HG03432 (cell line): ENCODE data around the gene BLOC1S4.

Experiments
- ATAC-seq: cut with Tn5 transposase; IDR thresholded peaks from one replicate; pipeline ENCODE4 v1.9.1; 2021; ENCODE audit warnings: mild to moderate bottlenecking, moderate library complexity; ENCODE audit not compliant: unreplicated experiment

The BLOC1S4 gene

GRCh38 chr4:6689506-6689960, 26.4 kb upstream of the BLOC1S4 start:
- ATAC-seq = no peak

- no peak for ATAC-seq
These were observed 23.6 kb upstream of the BLOC1S4 start for GRCh38 chr4:6692379-6692778.

- no peak for ATAC-seq
These were observed 23.2 kb upstream of the BLOC1S4 start for GRCh38 chr4:6692806-6693205.

GRCh38 chr4:6693231-6694176, 22.5 kb upstream of the BLOC1S4 start, which contains the start of gene S100P:
Gene S100P, plus strand, starts transcription at chr4:6693878. Its CDS starts 55 bp downstream, at chr4:6693933.
- no peak for ATAC-seq

GRCh38 chr4:6694177-6694901, 21.6 kb upstream of the BLOC1S4 start:
- ATAC-seq = no peak

- ATAC-seq = peak; percentile 60
These were observed 20.0 kb upstream of the BLOC1S4 start for GRCh38 chr4:6695660-6696610.

GRCh38 chr4:6696611-6697010, 19.4 kb upstream of the BLOC1S4 start:
- ATAC-seq = peak; percentile 22

GRCh38 chr4:6697131-6697530, 18.8 kb upstream of the BLOC1S4 start:
- no peak for ATAC-seq

- no peak for ATAC-seq
These were observed 16.6 kb upstream of the BLOC1S4 start for GRCh38 chr4:6699388-6699787.

GRCh38 chr4:6699903-6700302, 16.1 kb upstream of the BLOC1S4 start:
- ATAC-seq = no peak

- ATAC-seq = no peak
These were observed 14.6 kb upstream of the BLOC1S4 start for GRCh38 chr4:6701371-6701770.

- ATAC-seq = no peak
These were observed 13.2 kb upstream of the BLOC1S4 start for GRCh38 chr4:6702761-6703160.

- ATAC-seq = no peak
These were observed 12.2 kb upstream of the BLOC1S4 start for GRCh38 chr4:6703786-6704185.

GRCh38 chr4:6705646-6706045, 10.3 kb upstream of the BLOC1S4 start:
- no peak for ATAC-seq

GRCh38 chr4:6706173-6706572, 9.8 kb upstream of the BLOC1S4 start:
- ATAC-seq = no peak

GRCh38 chr4:6709230-6710114, 6.5 kb upstream of the BLOC1S4 start, which contains the start of gene MRFAP1L1:
Gene MRFAP1L1, minus strand, starts transcription at chr4:6709865. Its CDS starts 236 bp downstream, at chr4:6709629.
- ATAC-seq = peak; percentile 77

- ATAC-seq = no peak
These were observed 5.7 kb upstream of the BLOC1S4 start for GRCh38 chr4:6710282-6710681.

GRCh38 chr4:6710996-6711395, 5.0 kb upstream of the BLOC1S4 start:
- no peak for ATAC-seq

- ATAC-seq = no peak
These were observed 1.0 kb upstream of the BLOC1S4 start for GRCh38 chr4:6714954-6715353.

GRCh38 chr4:6715704-6716017, 313 bp upstream of the BLOC1S4 start:
- ATAC-seq = no peak
